ENCODE measurements around the gene PNRC2. TPM values are rescaled to one million over a fixed set of nuclear protein-coding genes. Genes with fewer than 3 reads are reported as not detected.

Gene PNRC2
- total and polyA plus RNA-seq, 2 of the 13 experiments (the other 11 are each of a cell fraction or from before 2014, with no cell fraction given): 74.9 to 97.5 TPM

- TF ChIP-seq THRA (CRISPR knock-in tag; IDR thresholded peaks at IDR 0.05; ENCODE audit: borderline replicate concordance) (no peak), RELA (CRISPR knock-in tag; IDR thresholded peaks at IDR 0.05) (no peak), SKIL (CRISPR knock-in tag; IDR thresholded peaks at IDR 0.05; ENCODE audit: borderline replicate concordance) (no peak)
- TF ChIP-seq, protein P1, sequence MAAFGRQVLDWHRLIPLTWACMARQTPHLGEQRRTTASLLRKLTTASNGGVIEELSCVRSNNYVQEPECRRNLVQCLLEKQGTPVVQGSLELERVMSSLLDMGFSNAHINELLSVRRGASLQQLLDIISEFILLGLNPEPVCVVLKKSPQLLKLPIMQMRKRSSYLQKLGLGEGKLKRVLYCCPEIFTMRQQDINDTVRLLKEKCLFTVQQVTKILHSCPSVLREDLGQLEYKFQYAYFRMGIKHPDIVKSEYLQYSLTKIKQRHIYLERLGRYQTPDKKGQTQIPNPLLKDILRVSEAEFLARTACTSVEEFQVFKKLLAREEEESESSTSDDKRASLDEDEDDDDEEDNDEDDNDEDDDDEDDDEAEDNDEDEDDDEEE (CRISPR knock-in tag; IDR thresholded peaks at IDR 0.05): no peak
Observed at GRCh38 chr1:23931491-23931880, 28.1 kb upstream of the PNRC2 start (continued).

GRCh38 chr1:23936481-23937176 is 23.0 kb upstream of the PNRC2 start:
- in situ Hi-C loops (cut with HindIII; ENCODE audit: extremely low pct_ligation_motif_present, low pct_unique_long_range_greater_than_20kb) (no loop called here), intact Hi-C loops (cut with micrococcal nuclease; ENCODE audit: unreplicated experiment) (no loop called here)
- H2AFZ ChIP-seq (ENCODE audit: low read length): no peak overlapping the region
- POLR2A ChIA-PET: no interaction called here
- DNase-seq (ENCODE audit: low spot score) (no peak), ATAC-seq (peak; percentile 58; the same call in 2 of the 3 replicates), FAIRE-seq (no peak)
- no peaks in the 10 kb centered on the region for H3K9me3 ChIP-seq (ENCODE audit: low read length)
- WGBS (ENCODE audit: low lambda C conversion rate): 13% methylated on average over 6 of the region's 6 CpGs
- H3K79me2 ChIP-seq (ENCODE audit: insufficient read depth, low read length): no peaks in the 10 kb centered on the region
- no peak overlapping the region for H3K27ac ChIP-seq (ENCODE audit: extremely low read length, insufficient read depth, low read length)
- no TSS peak for BruUV-seq (replicated peaks)
- no peak overlapping the region for H3K9ac ChIP-seq (ENCODE audit: insufficient read depth, low read depth, low read length)
- H3K4me3 ChIP-seq (replicated peaks in 1 of 3; ENCODE audit: insufficient read depth in 1 of 3, low read depth in 2 of 3, low read length in 3 of 3): no peak overlapping the region
- CTCF ChIA-PET (ENCODE audit: low intra/inter-chr PET ratio, low total read pairs): no interaction called here
- peaks cover 0 to 9% of the 10 kb centered on the region in 2 experiments; a peak in 1 of 5 replicates for H3K27me3 ChIP-seq (ENCODE audit: control insufficient read depth in 1 of 2, insufficient read depth in 2 of 2, low read length in 2 of 2)
- H3K4me2 ChIP-seq (ENCODE audit: low read depth, low read length): peak overlapping the region; percentile 45; the same call in 1 of the 2 replicates
- H3K36me3 ChIP-seq (replicated peaks in 1 of 2; ENCODE audit: control insufficient read depth in 1 of 2, insufficient read depth in 2 of 2, low read length in 2 of 2): no peaks in the 10 kb centered on the region
- H4K20me1 ChIP-seq (ENCODE audit: insufficient read depth, low read length): no peaks in the 10 kb centered on the region
- H3K4me1 ChIP-seq (ENCODE audit: insufficient read depth, low read length): peaks cover 12% of the 10 kb centered on the region
- no peak for TF ChIP-seq LCORL (IDR thresholded peaks at IDR 0.05)
- TF ChIP-seq LCORL (CRISPR knock-in tag; IDR thresholded peaks at IDR 0.05): no peak
- TF ChIP-seq ZNF414 (CRISPR knock-in tag; IDR thresholded peaks at IDR 0.05): no peak
- TF ChIP-seq ZNF678 (CRISPR knock-in tag; IDR thresholded peaks at IDR 0.05): no peak
- TF ChIP-seq U2AF2 (IDR thresholded peaks at IDR 0.05; ENCODE audit: low read depth, low read length): no peak
- 0 out of 2 replicates have a peak, but pooled peaks have one; percentile 22 for TF ChIP-seq NFYC (CRISPR knock-in tag; IDR thresholded peaks at IDR 0.05)
- TF ChIP-seq ATM (IDR thresholded peaks at IDR 0.05; ENCODE audit: borderline replicate concordance): no peak
- no peak for TF ChIP-seq HINFP (CRISPR knock-in tag; IDR thresholded peaks at IDR 0.05; ENCODE audit: low read depth)
- peak; percentile 71; the same call in 1 of the 2 replicates for TF ChIP-seq ZNF12 (CRISPR knock-in tag; IDR thresholded peaks at IDR 0.05)
- no peak for TF ChIP-seq PRMT3 (CRISPR knock-in tag; IDR thresholded peaks at IDR 0.05; ENCODE audit: borderline replicate concordance, low read depth)
- no peak for TF ChIP-seq KLF6 (CRISPR knock-in tag; IDR thresholded peaks at IDR 0.05)
